ENCODE data around the gene LDB3.

GRCh38 chr10:86642021-86642420 is 26.3 kb upstream of the LDB3 start:
- TF ChIP-seq, protein P1, sequence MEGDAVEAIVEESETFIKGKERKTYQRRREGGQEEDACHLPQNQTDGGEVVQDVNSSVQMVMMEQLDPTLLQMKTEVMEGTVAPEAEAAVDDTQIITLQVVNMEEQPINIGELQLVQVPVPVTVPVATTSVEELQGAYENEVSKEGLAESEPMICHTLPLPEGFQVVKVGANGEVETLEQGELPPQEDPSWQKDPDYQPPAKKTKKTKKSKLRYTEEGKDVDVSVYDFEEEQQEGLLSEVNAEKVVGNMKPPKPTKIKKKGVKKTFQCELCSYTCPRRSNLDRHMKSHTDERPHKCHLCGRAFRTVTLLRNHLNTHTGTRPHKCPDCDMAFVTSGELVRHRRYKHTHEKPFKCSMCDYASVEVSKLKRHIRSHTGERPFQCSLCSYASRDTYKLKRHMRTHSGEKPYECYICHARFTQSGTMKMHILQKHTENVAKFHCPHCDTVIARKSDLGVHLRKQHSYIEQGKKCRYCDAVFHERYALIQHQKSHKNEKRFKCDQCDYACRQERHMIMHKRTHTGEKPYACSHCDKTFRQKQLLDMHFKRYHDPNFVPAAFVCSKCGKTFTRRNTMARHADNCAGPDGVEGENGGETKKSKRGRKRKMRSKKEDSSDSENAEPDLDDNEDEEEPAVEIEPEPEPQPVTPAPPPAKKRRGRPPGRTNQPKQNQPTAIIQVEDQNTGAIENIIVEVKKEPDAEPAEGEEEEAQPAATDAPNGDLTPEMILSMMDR (IDR thresholded peaks at IDR 0.05 in 8 of 11, conservative IDR thresholded peaks at IDR 0.05 in 3 of 11) = no peak
- TF ChIP-seq POLR2A (IDR thresholded peaks at IDR 0.05) = no peak

Measured in spleen (tissue), 7 donors.